ENCODE data around the gene ZFAND2B. TPM values are rescaled to one million over a fixed set of nuclear protein-coding genes. Genes with fewer than 3 reads are reported as not detected.
"Not testable (repeated sequence)": the region's sequence is repeated elsewhere in the genome, so short reads cannot be mapped to it uniquely, and the experiment has no call there.

ZFAND2B gene
- total RNA-seq, 2 donors from 2014 or later: 65.3 to 71.1 TPM

DNA sequence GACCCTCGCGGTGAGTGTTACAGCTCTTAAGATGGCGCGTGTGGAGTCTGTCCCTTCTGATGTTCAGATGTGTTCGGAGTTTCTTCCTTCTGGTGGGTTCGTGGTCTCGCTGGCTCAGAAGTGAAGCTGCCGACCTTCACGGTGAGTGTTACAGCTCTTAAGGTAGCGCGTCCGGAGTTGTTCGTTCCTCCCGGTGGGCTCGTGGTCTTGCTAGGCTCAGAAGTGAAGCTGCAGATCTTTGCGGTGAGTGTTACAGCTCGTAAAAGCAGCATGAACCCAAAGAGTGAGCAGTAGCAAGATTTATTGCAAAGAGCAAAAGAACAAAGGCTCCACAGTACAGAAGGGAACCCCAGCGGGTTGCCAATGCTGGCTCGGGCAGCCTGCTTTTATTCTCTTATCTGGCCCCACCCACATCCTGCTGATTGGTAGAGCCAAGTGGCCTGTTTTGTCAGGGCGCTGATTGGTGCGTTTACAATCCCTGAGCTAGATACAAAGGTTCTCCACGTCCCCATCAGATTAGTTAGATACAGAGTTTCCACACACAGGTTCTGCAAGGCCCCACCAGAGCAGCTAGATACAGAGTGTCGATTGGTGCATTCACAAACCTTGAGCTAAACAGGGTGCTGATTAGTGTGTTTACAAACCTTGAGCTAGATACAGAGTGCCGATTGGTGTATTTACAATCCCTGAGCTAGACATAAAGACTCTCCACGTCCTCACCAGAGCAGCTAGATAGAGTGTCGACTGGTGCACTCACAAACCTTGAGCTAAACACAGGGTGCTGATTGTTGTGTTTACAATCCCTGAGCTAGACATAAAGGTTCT, 5.9 kb upstream of the ZFAND2B start:
- not testable (repeated sequence) for DNase-seq; H3K27ac Mint-ChIP-seq; H3K4me1 Mint-ChIP-seq; H3K9me3 ChIP-seq (ENCODE audit: control insufficient read depth, low read length, poor library complexity, severe bottlenecking); H3K36me3 Mint-ChIP-seq (ENCODE audit: low read depth); ATAC-seq
- Mint-ChIP-seq H3K27me3 (peaks cover 21% of the 10 kb centered on the region), H3K4me3 (peak overlapping the region; percentile 65)

DNA sequence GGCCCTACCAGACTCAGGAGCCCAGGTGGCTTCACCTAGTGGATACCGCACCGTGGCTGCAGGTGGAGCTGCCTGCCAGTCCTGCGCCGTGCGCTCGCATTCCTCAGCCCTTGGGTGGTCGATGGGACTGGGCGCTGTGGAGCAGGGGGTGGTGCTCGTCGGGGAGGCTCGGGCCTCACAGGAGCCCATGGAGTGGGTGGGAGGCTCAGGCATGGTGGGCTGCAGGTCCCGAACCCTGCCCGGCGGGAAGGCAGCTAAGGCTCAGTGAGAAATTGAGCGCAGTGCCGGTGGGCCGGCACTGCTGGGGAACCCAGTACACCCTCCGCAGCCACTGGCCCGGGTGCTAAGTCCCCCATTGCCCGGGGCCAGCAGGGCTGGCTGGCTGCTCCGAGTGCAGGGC, 5.3 kb upstream of the ZFAND2B start:
- peaks cover 21% of the 10 kb centered on the region for H3K27me3 Mint-ChIP-seq
- not testable (repeated sequence) for H3K27ac Mint-ChIP-seq

DNA sequence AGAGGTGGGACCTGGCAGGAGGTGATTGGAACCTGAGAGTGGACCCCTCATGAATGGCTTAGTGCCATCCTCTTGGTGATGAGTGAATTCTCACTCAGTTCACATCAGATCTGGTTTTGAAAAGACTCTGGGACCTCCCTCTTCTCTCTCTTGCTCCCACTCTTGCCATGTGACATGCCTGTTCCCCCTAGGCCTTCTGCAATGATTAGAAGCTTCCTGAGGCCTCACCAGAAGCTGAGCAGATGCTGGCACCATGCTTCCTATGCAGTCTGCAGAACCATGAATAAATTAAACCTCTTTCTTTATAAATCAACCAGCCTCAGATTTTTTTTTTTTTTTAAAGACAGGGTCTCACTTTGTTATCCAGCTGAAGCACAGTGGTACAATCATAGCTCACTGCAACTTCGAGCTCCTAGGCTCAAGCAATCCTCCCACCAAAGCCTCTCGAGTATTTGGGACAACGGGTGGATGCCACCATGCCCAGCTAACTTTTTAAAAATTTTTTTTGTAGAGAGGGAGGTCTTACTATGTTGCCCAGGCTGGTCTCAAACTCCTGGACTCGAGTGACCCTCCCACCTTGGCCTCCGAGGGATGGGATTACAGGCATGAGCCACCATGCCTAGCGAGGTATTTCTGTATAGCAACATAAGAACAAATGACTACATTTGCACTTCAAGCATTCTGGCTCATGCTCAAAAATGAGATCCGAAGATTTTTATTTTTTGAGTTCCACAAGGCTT, 2.0 kb upstream of the ZFAND2B start:
- DNase-seq (no peak), ATAC-seq (no peak)
- no peaks in the 10 kb centered on the region for H3K9me3 ChIP-seq (ENCODE audit: control insufficient read depth, low read length, poor library complexity, severe bottlenecking)
- Mint-ChIP-seq H3K36me3 (ENCODE audit: low read depth) (no peaks in the 10 kb centered on the region), H3K27ac (no peak overlapping the region), H3K27me3 (peaks cover 10% of the 10 kb centered on the region), H3K4me3 (no peak overlapping the region), H3K4me1 (peaks cover 18% of the 10 kb centered on the region)

More for the DNA sequence above, 5.3 kb upstream of the ZFAND2B start:
- not testable (repeated sequence) for H3K36me3 Mint-ChIP-seq (ENCODE audit: low read depth); H3K4me1 Mint-ChIP-seq; H3K9me3 ChIP-seq (ENCODE audit: control insufficient read depth, low read length, poor library complexity, severe bottlenecking); ATAC-seq; DNase-seq; H3K4me3 Mint-ChIP-seq

DNA sequence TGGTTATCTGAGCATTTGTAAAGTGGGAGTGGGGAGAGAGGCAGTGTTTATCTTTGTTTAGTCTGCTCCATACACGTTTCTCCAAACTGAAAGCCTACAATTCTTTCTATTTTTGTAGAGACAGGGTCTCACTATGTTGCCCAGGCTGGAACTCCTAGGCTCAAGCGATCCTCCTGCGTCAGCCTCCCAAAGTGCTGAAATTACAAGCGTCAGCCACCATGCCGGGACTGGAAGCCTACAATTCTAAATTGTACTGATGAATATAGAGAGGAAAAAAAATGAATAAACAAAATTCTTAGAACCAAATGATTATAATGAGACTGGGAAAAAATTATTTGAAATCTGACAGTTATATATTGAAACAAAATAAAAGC, 1.4 kb upstream of the ZFAND2B start:
- Mint-ChIP-seq H3K36me3 (ENCODE audit: low read depth) (no peaks in the 10 kb centered on the region), H3K27me3 (peaks cover 8% of the 10 kb centered on the region), H3K4me1 (peaks cover 18% of the 10 kb centered on the region), H3K27ac (no peak overlapping the region), H3K4me3 (no peak overlapping the region)
- no peak for DNase-seq
- no peak for ATAC-seq
- H3K9me3 ChIP-seq (ENCODE audit: control insufficient read depth, low read length, poor library complexity, severe bottlenecking): no peaks in the 10 kb centered on the region

DNA sequence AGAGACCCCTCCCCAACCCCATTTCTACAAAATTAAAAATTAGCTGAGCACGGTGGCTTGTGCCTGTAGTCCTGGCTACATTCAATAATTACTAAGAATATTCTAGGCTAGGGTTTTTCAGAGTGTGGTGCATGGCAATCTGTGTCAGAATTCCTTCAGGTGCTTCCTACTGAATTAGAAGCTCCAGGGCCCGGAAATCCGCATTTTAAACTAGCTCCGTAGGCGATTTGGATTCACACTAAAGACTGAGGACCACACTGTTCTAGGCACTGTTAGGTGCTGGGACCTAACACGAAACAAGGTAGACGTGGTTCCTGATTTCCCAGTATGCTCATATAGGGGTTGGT, 628 bp upstream of the ZFAND2B start:
- peak overlapping the region; percentile 91 for H3K4me3 Mint-ChIP-seq
- H3K9me3 ChIP-seq (ENCODE audit: control insufficient read depth, low read length, poor library complexity, severe bottlenecking): no peaks in the 10 kb centered on the region
- peaks cover 16% of the 10 kb centered on the region for H3K4me1 Mint-ChIP-seq
- ATAC-seq (no peak), DNase-seq (no peak)
- H3K36me3 Mint-ChIP-seq (ENCODE audit: low read depth): no peaks in the 10 kb centered on the region
- peaks cover 1% of the 10 kb centered on the region for H3K27me3 Mint-ChIP-seq
- H3K27ac Mint-ChIP-seq: peak overlapping the region; percentile 91

GRCh38 chr2:219207134-219207883, 727 bp downstream of the ZFAND2B start:
- DNase-seq (no peak), ATAC-seq (no peak)
- no peaks in the 10 kb centered on the region for H3K9me3 ChIP-seq (ENCODE audit: control insufficient read depth, low read length, poor library complexity, severe bottlenecking)
- peak overlapping the region; percentile 94 for H3K27ac Mint-ChIP-seq
- peaks cover 20% of the 10 kb centered on the region for H3K4me1 Mint-ChIP-seq
- peak overlapping the region; percentile 91 for H3K4me3 Mint-ChIP-seq
- H3K36me3 Mint-ChIP-seq (ENCODE audit: low read depth): no peaks in the 10 kb centered on the region
- no peaks in the 10 kb centered on the region for H3K27me3 Mint-ChIP-seq

DNA sequence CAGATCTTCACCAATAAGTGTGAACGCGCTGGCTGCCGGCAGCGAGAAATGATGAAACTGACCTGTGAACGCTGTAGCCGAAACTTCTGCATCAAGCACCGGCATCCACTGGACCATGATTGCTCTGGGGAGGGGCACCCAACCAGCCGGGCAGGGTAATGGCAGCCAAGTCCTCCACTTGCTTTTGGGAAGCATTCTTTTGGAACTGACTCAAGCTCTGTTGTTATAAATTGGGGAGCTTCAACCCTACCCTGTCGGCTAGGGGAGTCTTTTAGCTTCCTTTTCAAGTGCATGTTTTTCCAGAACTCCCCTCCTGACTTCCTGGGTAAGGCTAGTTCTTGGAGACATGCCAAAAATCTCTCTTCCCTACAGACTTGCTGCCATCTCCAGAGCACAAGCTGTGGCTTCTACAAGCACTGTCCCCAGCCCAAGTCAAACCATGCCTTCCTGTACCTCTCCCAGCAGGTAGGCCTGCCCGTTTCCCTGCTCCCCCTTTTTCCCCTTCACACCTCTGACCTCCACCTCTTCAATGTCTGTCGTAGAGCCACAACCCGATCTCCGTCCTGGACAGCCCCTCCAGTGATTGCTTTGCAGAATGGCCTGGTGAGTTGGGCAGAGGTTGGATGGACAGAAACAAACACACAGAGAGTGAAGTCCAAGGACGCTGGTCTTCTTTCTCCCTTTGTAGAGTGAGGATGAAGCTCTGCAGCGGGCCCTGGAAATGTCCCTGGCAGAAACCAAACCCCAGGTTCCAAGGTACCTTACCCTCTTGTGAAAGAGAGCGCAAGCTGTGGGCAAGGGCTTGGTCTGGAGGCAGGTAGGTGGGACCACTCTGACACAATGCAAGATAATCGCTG, 1.5 kb downstream of the ZFAND2B start:
- no peaks in the 10 kb centered on the region for H3K9me3 ChIP-seq (ENCODE audit: control insufficient read depth, low read length, poor library complexity, severe bottlenecking)
- Mint-ChIP-seq H3K27ac (peak overlapping the region; percentile 94), H3K27me3 (no peaks in the 10 kb centered on the region), H3K36me3 (ENCODE audit: low read depth) (no peaks in the 10 kb centered on the region), H3K4me1 (peaks cover 20% of the 10 kb centered on the region), H3K4me3 (peak overlapping the region; percentile 91)
- ATAC-seq (no peak), DNase-seq (no peak)

DNA sequence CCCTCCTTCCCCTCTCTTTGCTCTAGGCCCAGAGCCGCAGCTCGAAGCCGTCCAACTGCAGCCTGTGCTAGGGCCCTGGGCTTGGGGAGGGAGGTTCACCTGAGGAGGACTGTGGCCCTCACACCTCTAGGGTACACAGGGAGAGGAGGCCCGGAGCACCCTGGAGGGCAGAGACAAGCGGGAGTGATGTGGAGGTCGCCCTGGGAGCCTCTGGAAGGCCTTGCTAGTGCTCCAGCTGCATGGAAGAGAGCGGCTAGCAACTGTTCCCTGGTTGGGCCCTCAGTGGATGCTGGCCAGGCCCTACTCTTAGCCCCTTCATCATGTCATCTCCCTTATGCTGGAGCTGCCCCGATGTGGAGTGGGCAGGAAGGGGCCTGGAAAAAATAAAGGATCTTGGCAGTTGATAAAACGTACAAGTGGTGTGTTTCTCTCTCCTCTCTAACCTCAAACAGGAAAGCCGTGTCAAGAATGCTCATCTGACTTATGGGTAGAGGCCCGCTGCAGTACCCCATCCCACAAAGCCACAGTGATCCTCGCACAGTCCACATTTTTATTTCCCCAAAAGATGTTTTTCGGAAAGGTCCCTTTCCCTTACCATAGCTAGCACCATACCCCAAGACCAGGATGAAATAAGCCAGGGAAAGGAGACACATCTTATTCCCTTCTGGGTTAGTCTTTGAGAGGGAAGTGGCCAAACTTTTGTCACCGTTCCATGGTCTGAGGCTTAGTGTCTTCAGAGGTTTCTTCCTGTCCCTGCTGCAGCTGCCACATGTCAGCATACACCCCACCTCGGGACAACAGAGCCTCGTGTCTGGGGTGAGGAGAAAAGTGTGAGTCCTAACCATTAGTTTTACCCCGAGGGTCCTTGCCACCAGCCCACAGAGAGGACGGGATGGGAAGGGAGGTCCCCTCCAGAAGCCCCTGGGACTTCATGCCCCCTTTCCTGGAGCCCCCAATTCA, 2.9 kb downstream of the ZFAND2B start:
- DNase-seq (no peak), ATAC-seq (no peak)
- Mint-ChIP-seq H3K27ac (peak overlapping the region; percentile 94), H3K36me3 (ENCODE audit: low read depth) (no peaks in the 10 kb centered on the region), H3K4me3 (peak overlapping the region; percentile 21), H3K4me1 (peaks cover 20% of the 10 kb centered on the region), H3K27me3 (no peaks in the 10 kb centered on the region)
- H3K9me3 ChIP-seq (ENCODE audit: control insufficient read depth, low read length, poor library complexity, severe bottlenecking): no peaks in the 10 kb centered on the region

GRCh38 chr2:219210196-219210885, 3.8 kb downstream of the ZFAND2B start:
- Mint-ChIP-seq H3K27ac (peak overlapping the region; percentile 94), H3K36me3 (ENCODE audit: low read depth) (no peaks in the 10 kb centered on the region), H3K4me1 (peaks cover 20% of the 10 kb centered on the region), H3K4me3 (no peak overlapping the region), H3K27me3 (no peaks in the 10 kb centered on the region)
- no peaks in the 10 kb centered on the region for H3K9me3 ChIP-seq (ENCODE audit: control insufficient read depth, low read length, poor library complexity, severe bottlenecking)
- DNase-seq (no peak), ATAC-seq (no peak)

- no peaks in the 10 kb centered on the region for H3K9me3 ChIP-seq (ENCODE audit: control insufficient read depth, low read length, poor library complexity, severe bottlenecking)
- no peaks in the 10 kb centered on the region for H3K27me3 Mint-ChIP-seq
- no peak for DNase-seq
- H3K4me3 Mint-ChIP-seq: peak overlapping the region; percentile 63
- ATAC-seq: no peak
- H3K4me1 Mint-ChIP-seq: peaks cover 20% of the 10 kb centered on the region
- H3K36me3 Mint-ChIP-seq (ENCODE audit: low read depth): no peaks in the 10 kb centered on the region
- H3K27ac Mint-ChIP-seq: peak overlapping the region; percentile 94
Observed at GRCh38 chr2:219210886-219211362, 4.3 kb downstream of the ZFAND2B start.

GRCh38 chr2:219213026-219213415, 6.4 kb downstream of the ZFAND2B start:
- Mint-ChIP-seq H3K27ac (no peak overlapping the region), H3K36me3 (ENCODE audit: low read depth) (no peaks in the 10 kb centered on the region), H3K27me3 (no peaks in the 10 kb centered on the region), H3K4me3 (no peak overlapping the region), H3K4me1 (peaks cover 19% of the 10 kb centered on the region)
- H3K9me3 ChIP-seq (ENCODE audit: control insufficient read depth, low read length, poor library complexity, severe bottlenecking): no peaks in the 10 kb centered on the region
- ATAC-seq: no peak
- DNase-seq: no peak
